HEK293T (cell line): ENCODE data around the gene MVB12B.

Experiments used
- ELF4 ChIP-seq: fragments of 450-650 bp; IDR thresholded peaks from 2 replicates; pipeline ENCODE4 v1.6.1; 2017; ENCODE audit warnings: antibody characterized with exemption
- FOXK2 ChIP-seq: fragments of 450-650 bp; IDR thresholded peaks from 2 replicates; pipeline ENCODE4 v1.6.1; 2016; ENCODE audit warnings: mild to moderate bottlenecking
- FOXM1 ChIP-seq: fragments of 450-650 bp; IDR thresholded peaks from 2 replicates; pipeline ENCODE4 v1.6.1; 2017; ENCODE audit warnings: mild to moderate bottlenecking, borderline replicate concordance
- HDGF ChIP-seq: fragments of 450-650 bp; IDR thresholded peaks from 2 replicates; pipeline ENCODE4 v1.6.1; 2017; ENCODE audit warnings: antibody characterized with exemption, borderline replicate concordance
- LEF1 ChIP-seq: fragments of 450-650 bp; IDR thresholded peaks from 2 replicates; pipeline ENCODE4 v1.6.1; 2017; ENCODE audit warnings: mild to moderate bottlenecking, borderline replicate concordance
- NFRKB ChIP-seq: fragments of 450-650 bp; IDR thresholded peaks from 2 replicates; pipeline ENCODE4 v1.6.1; 2016; ENCODE audit warnings: mild to moderate bottlenecking, moderate library complexity
- SP1 ChIP-seq: fragments of 450-650 bp; IDR thresholded peaks from 2 replicates; pipeline ENCODE4 v1.6.1; 2017
- SUZ12 ChIP-seq: fragments of 450-650 bp; IDR thresholded peaks from 2 replicates; pipeline ENCODE4 v1.6.1; 2016; ENCODE audit warnings: mild to moderate bottlenecking
- ZNF384 ChIP-seq: fragments of 450-650 bp; IDR thresholded peaks from 2 replicates; pipeline ENCODE4 v1.6.1; 2016

DNA sequence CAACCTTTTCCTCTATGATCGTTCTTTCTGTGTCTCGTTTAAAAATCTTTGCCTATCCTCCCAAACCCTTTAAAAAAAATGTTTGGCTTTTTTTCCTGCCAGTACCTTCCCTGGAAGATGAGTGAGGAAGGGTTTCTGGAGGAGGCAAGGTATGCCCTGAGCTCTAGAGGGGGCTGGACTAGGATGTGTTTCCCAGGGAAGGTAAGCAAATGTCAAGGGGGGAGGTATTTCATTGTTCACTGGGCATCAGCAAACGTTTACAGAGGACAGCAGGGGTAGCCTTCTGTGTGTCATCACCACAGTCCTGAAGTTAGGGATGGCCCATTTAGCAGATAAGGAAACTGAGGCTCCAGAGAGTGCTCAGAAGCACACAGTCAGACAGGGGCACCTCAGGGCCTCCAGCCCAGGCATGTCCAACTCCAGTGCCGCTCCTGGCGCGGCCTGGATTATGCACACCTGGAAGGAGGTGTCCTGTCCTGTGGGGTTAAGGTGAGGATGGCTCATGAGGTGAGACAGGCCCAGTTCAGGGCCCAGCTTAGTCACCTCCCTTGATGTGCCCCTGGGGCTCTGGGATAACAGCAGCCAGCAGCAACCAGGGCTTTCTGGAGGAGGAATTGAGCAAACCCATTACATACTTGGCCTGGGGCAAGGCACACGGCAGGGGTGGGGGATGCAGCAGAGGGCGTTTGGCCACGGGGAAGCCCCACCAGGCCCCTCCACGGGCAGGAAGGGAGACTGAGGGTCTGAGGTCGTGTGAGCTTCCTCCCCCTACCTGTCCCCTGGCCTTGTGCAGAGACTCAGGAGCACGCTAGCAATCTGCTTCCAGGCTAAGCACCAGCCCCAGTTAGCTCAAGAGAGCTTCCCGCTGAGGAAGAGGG, 186.8 kb downstream of the MVB12B start:
- TF ChIP-seq SP1 = no peak
- no peak for TF ChIP-seq FOXK2
- no peak for TF ChIP-seq SUZ12
- no peak for TF ChIP-seq LEF1
- TF ChIP-seq ELF4 = no peak
- no peak for TF ChIP-seq ZNF384
- TF ChIP-seq HDGF = no peak
- no peak for TF ChIP-seq NFRKB
- no peak for TF ChIP-seq FOXM1
